Stomach (tissue), 9 donors: ENCODE measurements around the gene C4orf50. TPM values are rescaled to one million over a fixed set of nuclear protein-coding genes. Genes with fewer than 3 reads are reported as not detected.
A peak's percentile ranks its signal among the peaks of the same experiment; 100 is the strongest.

Experiments
- DNase-seq, 2 donors: peaks; one replicate each; pipeline versions ENCODE4 v3.0.0 to v3.0.0-alpha.2; 2013 to 2019
- H3K27ac ChIP-seq, 5 donors: fragments of 200-600 bp in 4 of 5; sonication (generic) in 4 of 5; one replicate each; pipeline ENCODE4 v1.5.1; 2013 to 2019; ENCODE audit warnings: mild to moderate bottlenecking in 1 of 5, moderate library complexity in 1 of 5
- H3K27me3 ChIP-seq, 3 donors: fragments of 200-600 bp; sonication (generic); one replicate each; pipeline ENCODE4 v1.5.1; 2017 to 2019; ENCODE audit warnings: mixed run types in 1 of 3
- H3K36me3 ChIP-seq, 4 donors: fragments of 200-600 bp; sonication (generic); 1 replicate in 3 of 4; 2 replicates in 1 of 4; pipeline ENCODE4 v1.5.1; 2016 to 2019
- H3K4me1 ChIP-seq, 4 donors: fragments of 200-600 bp; sonication (generic); one replicate each; pipeline ENCODE4 v1.5.1; 2016 to 2019
- H3K4me3 ChIP-seq, 4 donors: fragments of 200-600 bp; sonication (generic) in 3 of 4; one replicate each; pipeline ENCODE4 v1.5.1; 2016 to 2019; ENCODE audit warnings: mild to moderate bottlenecking in 1 of 4
- H3K9me3 ChIP-seq, 4 donors: fragments of 200-600 bp; sonication (generic); one replicate each; pipeline ENCODE4 v1.5.1; 2016 to 2019
- EP300 ChIP-seq: sonication (generic); formaldehyde crosslinking; IDR thresholded peaks from one replicate; pipeline ENCODE4 v1.6.1; 2017; ENCODE audit warnings: antibody characterized with exemption
- POLR2A ChIP-seq, 4 donors: fragments of 450-650 bp; IDR thresholded peaks; one replicate each; pipeline ENCODE4 v1.6.1; 2016; ENCODE audit warnings: antibody characterized with exemption in 4 of 4, control low read depth in 2 of 4, mild to moderate bottlenecking in 1 of 4, moderate library complexity in 1 of 4
- POLR2AphosphoS5 ChIP-seq, 3 donors: sonication (generic); formaldehyde crosslinking; IDR thresholded peaks; one replicate each; pipeline ENCODE4 v1.6.1; 2016; ENCODE audit warnings: antibody characterized with exemption in 3 of 3
- WGBS, 5 donors: extraction: QIAGEN DNeasy Blood & Tissue Kit in 3 of 5; methylation state at CpG; one replicate each; pipeline versions ENCODE4 v1.1.5 to v1.1.7; 2013 to 2018; 5-methylcytosine and 5-hydroxymethylcytosine counted together
- intact Hi-C: fragments of 100-400 bp; cut with DNase I; formaldehyde crosslinking; loops from one replicate; pipeline ENCODE4 v1.15.1; 2023; ENCODE audit warnings: low total_unique reads
- polyA plus RNA-seq, 3 donors: library from polyadenylated mRNA; stranded (reverse); fragments of 200-250 nt; gene quantifications; one replicate each; pipeline ENCODE4 v1.2.3, GENCODE V29; 2013
- total RNA-seq, 5 donors: library from RNA; depleted of rRNA; stranded (reverse); fragments of >200 nt; gene quantifications; one replicate each; pipeline versions ENCODE4 v1.1.0 to v1.2.3, GENCODE V29; 2014 to 2016
- TF ChIP-seq, protein P1 (sequence below), 7 experiments: fragments of 450-650 bp in 4 of 7; fragments of 200-600 bp in 3 of 7; sonication (generic) in 3 of 7; IDR thresholded peaks; one replicate each; pipeline ENCODE4 v1.5.1; 2016 to 2019; ENCODE audit warnings: antibody characterized with exemption in 7 of 7, control low read depth in 2 of 7, mild to moderate bottlenecking in 1 of 7
- donor health status: healthy with polysubstance abuse.
- donor health status: Bipolar disorder and iron deficiency.
- donor health status: healthy.

C4orf50 gene
- total and polyA plus RNA-seq, 8 donors, result under 0.01 to 1.8 (median 0.85) TPM; not detected in 4

DNA sequence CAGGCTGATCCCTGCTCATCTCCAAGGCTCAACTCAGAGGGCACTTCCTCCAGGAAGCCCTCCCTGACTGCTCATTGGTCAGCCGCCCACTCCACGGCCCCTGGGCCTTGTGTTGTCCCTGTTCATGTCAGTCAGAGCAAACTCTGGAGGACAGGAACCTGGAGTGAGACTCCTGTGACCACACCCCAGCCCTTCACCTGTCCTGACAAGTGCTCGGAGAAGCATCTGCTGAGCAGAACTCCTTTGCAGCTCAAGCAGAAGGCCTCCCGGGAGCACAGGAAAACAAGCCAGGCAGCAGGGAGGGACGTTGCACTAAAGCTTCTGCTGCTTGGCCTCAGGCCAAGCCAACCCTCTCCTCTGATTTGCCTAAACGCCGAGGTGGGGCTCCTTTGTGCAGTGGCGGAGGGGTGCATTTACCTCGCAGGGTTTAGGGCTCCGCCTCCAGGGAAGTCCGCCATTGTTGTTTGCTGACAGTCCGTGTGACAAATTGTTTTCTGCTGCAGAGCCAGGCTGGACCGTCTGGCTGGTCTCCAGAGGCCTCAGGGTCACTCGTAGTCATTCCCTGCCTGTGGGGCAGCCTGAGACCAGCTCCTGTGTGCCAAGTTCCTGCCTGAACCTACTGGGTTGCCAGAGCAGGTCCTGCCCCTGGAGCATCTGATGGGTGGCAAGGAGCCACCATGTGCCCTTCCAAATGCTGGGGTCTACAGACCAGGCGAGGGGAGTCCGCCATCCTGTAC is 61.8 kb downstream of the C4orf50 start:
- H3K4me3 ChIP-seq, result no peak overlapping the region
- no peak for TF ChIP-seq POLR2A (IDR thresholded peaks at IDR 0.05)
- TF ChIP-seq EP300, result no peak
- no peak for TF ChIP-seq POLR2AphosphoS5 (IDR thresholded peaks at IDR 0.05)
- TF ChIP-seq, protein P1, sequence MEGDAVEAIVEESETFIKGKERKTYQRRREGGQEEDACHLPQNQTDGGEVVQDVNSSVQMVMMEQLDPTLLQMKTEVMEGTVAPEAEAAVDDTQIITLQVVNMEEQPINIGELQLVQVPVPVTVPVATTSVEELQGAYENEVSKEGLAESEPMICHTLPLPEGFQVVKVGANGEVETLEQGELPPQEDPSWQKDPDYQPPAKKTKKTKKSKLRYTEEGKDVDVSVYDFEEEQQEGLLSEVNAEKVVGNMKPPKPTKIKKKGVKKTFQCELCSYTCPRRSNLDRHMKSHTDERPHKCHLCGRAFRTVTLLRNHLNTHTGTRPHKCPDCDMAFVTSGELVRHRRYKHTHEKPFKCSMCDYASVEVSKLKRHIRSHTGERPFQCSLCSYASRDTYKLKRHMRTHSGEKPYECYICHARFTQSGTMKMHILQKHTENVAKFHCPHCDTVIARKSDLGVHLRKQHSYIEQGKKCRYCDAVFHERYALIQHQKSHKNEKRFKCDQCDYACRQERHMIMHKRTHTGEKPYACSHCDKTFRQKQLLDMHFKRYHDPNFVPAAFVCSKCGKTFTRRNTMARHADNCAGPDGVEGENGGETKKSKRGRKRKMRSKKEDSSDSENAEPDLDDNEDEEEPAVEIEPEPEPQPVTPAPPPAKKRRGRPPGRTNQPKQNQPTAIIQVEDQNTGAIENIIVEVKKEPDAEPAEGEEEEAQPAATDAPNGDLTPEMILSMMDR (IDR thresholded peaks at IDR 0.05), result no peak
- intact Hi-C loops, result no loop called here
- H3K4me1 ChIP-seq, result peaks cover 0 to 14% (median 3%) of the 10 kb centered on the region in 4 donors
- peak; percentile 45 to 80 for DNase-seq
- WGBS, 5 donors, result 19 to 26% (median 20%) methylated on average over 14 to 16 of the region's 16 CpGs
- H3K27ac ChIP-seq, result no peak overlapping the region
- no peaks in the 10 kb centered on the region for H3K9me3 ChIP-seq
- no peaks in the 10 kb centered on the region for H3K36me3 ChIP-seq
- peaks cover 0 to 67% (median 12%) of the 10 kb centered on the region in 3 donors for H3K27me3 ChIP-seq

DNA sequence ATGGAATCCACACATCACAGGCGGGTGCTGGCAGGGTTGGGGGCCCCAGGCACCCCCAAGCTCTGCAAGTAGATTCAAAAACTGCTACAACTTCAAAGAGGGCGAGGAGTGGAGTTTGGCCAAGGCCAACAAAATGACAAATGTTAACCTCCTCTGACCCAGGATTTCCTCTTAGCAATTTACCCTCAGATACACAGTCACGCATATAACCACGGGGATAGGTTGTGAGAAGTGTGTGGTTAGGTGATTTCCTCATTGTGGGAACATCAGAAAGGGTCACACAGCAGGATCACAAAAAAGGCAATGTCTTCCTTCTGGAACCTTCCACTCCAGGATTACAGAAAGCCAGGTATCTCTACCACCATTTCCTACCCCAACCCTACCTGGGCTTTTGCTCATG is 62.4 kb downstream of the C4orf50 start:
- 33 to 49% (median 37%) methylated on average over 4 of the region's 4 CpGs for WGBS, 5 donors
- Histone ChIP-seq H3K4me1 (peaks cover 0 to 14% (median 3%) of the 10 kb centered on the region in 4 donors), H3K9me3 (no peaks in the 10 kb centered on the region), H3K36me3 (no peaks in the 10 kb centered on the region), H3K4me3 (no peak overlapping the region), H3K27ac (no peak overlapping the region), H3K27me3 (peaks cover 0 to 70% (median 12%) of the 10 kb centered on the region in 3 donors)
- TF ChIP-seq EP300 (no peak), POLR2A (IDR thresholded peaks at IDR 0.05) (no peak), POLR2AphosphoS5 (IDR thresholded peaks at IDR 0.05) (no peak)
- TF ChIP-seq, protein P1 (IDR thresholded peaks at IDR 0.05), result no peak
- DNase-seq, result no peak
- intact Hi-C loops, result no loop called here

DNA sequence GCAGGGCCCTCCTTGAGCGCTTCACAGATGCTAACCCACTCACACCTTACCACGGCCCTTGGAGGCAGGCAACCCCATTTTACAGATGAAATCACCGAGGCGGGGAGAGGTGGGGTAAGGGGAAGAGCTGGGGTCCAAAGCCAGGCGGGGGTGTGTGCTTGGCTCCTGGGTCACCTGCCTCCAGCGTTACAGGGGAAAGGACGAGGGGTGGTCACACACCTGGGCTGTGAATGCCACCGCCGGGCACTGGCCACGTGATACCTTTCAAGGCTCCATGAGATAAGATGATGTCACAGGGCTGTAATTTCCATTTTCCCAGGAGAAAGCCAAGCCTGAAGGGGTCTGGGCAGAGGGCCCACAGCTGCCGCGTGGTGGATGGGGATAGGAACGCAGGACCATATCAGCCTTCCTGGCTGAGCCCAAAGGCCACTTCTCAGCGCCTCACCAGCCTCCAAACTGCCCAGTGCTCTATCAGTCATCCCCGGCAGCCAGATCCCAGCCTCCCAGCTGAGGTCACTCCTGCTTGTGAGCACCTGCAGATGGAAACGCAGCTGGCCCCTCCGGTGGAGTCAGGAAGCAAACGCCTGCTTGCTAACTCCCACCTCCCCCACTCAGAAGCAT is 62.9 kb downstream of the C4orf50 start:
- Histone ChIP-seq H3K9me3 (no peaks in the 10 kb centered on the region), H3K36me3 (no peaks in the 10 kb centered on the region), H3K27ac (no peak overlapping the region), H3K4me1 (peaks cover 0 to 14% (median 3%) of the 10 kb centered on the region in 4 donors), H3K27me3 (peaks cover 0 to 70% (median 12%) of the 10 kb centered on the region in 3 donors), H3K4me3 (no peak overlapping the region)
- WGBS, 5 donors, result 46 to 60% (median 53%) methylated on average over 13 to 18 of the region's 18 CpGs
- intact Hi-C loops, result no loop called here
- DNase-seq, result peak in 1 of 2 donors; percentile 66
- no peak for TF ChIP-seq POLR2A (IDR thresholded peaks at IDR 0.05)
- TF ChIP-seq EP300, result no peak
- TF ChIP-seq POLR2AphosphoS5 (IDR thresholded peaks at IDR 0.05), result no peak
- TF ChIP-seq, protein P1 (IDR thresholded peaks at IDR 0.05), result no peak

DNA sequence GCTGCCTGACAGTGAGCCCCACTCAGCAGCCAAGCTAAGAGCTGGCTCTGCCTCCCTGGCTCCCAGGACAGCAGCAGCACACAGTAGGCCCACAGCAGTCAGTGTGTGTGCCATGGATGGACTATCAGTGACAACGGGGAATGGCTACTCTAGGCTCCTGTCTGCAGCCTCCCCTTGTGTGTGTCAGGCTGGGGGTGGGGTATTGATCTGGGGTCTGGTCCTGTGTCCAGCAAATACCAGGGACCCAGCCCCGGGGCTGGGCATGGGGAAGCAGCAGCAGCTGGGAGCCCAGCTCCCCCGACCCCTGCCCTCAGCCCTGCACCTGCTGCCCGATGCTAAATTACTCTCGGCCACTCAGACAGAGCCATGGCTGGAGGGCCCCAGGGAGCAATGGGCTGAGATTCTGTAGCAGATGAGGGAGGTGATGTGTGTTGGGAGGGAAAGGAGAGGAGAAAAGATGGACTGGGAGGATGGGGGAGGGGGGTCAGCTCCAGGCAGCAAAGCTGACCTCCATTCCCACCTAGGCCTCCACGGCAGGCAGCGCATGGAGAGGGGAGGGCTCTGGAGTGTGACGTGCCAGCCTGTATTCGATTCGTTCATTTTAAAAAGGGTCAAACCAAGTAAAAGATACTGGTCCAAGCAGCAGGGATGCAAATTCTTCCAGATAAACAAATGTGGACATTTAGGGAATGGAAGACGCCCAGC is 64.0 kb downstream of the C4orf50 start:
- H3K4me3 ChIP-seq, result no peak overlapping the region
- H3K27ac ChIP-seq, result no peak overlapping the region
- WGBS, 5 donors, result 73 to 81% (median 76%) methylated on average over 10 to 11 of the region's 11 CpGs
- H3K4me1 ChIP-seq, result peaks cover 0 to 14% (median 3%) of the 10 kb centered on the region in 4 donors
- TF ChIP-seq POLR2AphosphoS5 (IDR thresholded peaks at IDR 0.05), result no peak
- TF ChIP-seq, protein P1 (IDR thresholded peaks at IDR 0.05), result no peak
- intact Hi-C loops, result no loop called here
- DNase-seq, result no peak
- no peaks in the 10 kb centered on the region for H3K9me3 ChIP-seq
- no peaks in the 10 kb centered on the region for H3K36me3 ChIP-seq
- peaks cover 0 to 64% (median 12%) of the 10 kb centered on the region in 3 donors for H3K27me3 ChIP-seq
